Hypothalamus (tissue), 51 donors: ENCODE data around the gene CSTA.
A peak's percentile ranks its signal among the peaks of the same experiment; 100 is the strongest.

Source experiments
- DNase-seq, 51 donors: peaks; one replicate each; lab custom pipeline; 2025; lab: John Stamatoyannopoulos, UW

Gene CSTA

GRCh38 chr3:122324871-122325323 lies at the start of gene CSTA:
TSS of gene CSTA (plus strand) at chr3:122325248. CDS start at chr3:122325293, 45 bp downstream.
- DNase-seq: no peak

- DNase-seq: no peak
Measured at GRCh38 chr3:122281891-122282290, 43.2 kb upstream of the CSTA start.

GRCh38 chr3:122283796-122284445 lies 41.1 kb upstream of the CSTA start:
- no peak for DNase-seq

- DNase-seq: no peak
Measured at GRCh38 chr3:122284486-122284885, 40.6 kb upstream of the CSTA start.

- no peak for DNase-seq
Measured at GRCh38 chr3:122294359-122294758, 30.7 kb upstream of the CSTA start.

- DNase-seq: peak in 1 of 51 donors; percentile 1
Measured at GRCh38 chr3:122295266-122296062, 29.6 kb upstream of the CSTA start.

GRCh38 chr3:122298239-122298638 lies 26.8 kb upstream of the CSTA start:
- no peak for DNase-seq

GRCh38 chr3:122299215-122299614 lies 25.8 kb upstream of the CSTA start:
- no peak for DNase-seq

GRCh38 chr3:122299872-122300460 lies 25.1 kb upstream of the CSTA start:
- DNase-seq: no peak

GRCh38 chr3:122301063-122301462 lies 24.0 kb upstream of the CSTA start:
- no peak for DNase-seq

- DNase-seq: no peak
Measured at GRCh38 chr3:122305818-122306621, 19.0 kb upstream of the CSTA start.

- DNase-seq: no peak
Measured at GRCh38 chr3:122306622-122306953, 18.5 kb upstream of the CSTA start.

GRCh38 chr3:122307094-122307687 lies 17.9 kb upstream of the CSTA start:
- DNase-seq: no peak

- no peak for DNase-seq
Measured at GRCh38 chr3:122307976-122308375, 17.1 kb upstream of the CSTA start.

GRCh38 chr3:122310361-122310760 lies 14.7 kb upstream of the CSTA start:
- DNase-seq: no peak

GRCh38 chr3:122312826-122313225 lies 12.2 kb upstream of the CSTA start:
- DNase-seq: no peak

GRCh38 chr3:122313281-122313680 lies 11.8 kb upstream of the CSTA start:
- DNase-seq: no peak

- DNase-seq: no peak
Measured at GRCh38 chr3:122314228-122314876, 10.7 kb upstream of the CSTA start.

- DNase-seq: no peak
Measured at GRCh38 chr3:122315619-122316018, 9.4 kb upstream of the CSTA start.

GRCh38 chr3:122316368-122316767 lies 8.7 kb upstream of the CSTA start:
- DNase-seq: no peak
